HEK293 (cell line): ENCODE measurements around the gene TECR.
A peak's percentile ranks its signal among the peaks of the same experiment; 100 is the strongest.

Source experiments
- CTCF ChIP-seq: fragments of 450-650 bp; formaldehyde crosslinking; IDR thresholded peaks from 2 replicates; pipeline ENCODE4 v1.5.1; 2016; ENCODE audit warnings: missing biosample characterization, missing genetic modification characterization
- MZF1 ChIP-seq: fragments of 450-650 bp; formaldehyde crosslinking; IDR thresholded peaks from 2 replicates; pipeline ENCODE4 v1.5.1; 2017; ENCODE audit warnings: missing biosample characterization, missing genetic modification characterization, borderline replicate concordance
- OSR2 ChIP-seq: fragments of 450-650 bp; formaldehyde crosslinking; IDR thresholded peaks from 2 replicates; pipeline ENCODE4 v1.5.1; 2016; ENCODE audit warnings: missing biosample characterization, missing genetic modification characterization
- REST ChIP-seq: fragments of 450-650 bp; formaldehyde crosslinking; IDR thresholded peaks from 2 replicates; pipeline ENCODE4 v1.5.1; 2016; ENCODE audit warnings: missing biosample characterization, missing genetic modification characterization
- SP7 ChIP-seq: fragments of 450-650 bp; formaldehyde crosslinking; IDR thresholded peaks from 2 replicates; pipeline ENCODE4 v1.5.1; 2016; ENCODE audit warnings: missing biosample characterization, missing genetic modification characterization
- ZNF211 ChIP-seq: fragments of 450-650 bp; formaldehyde crosslinking; IDR thresholded peaks from 2 replicates; pipeline ENCODE4 v1.5.1; 2016; ENCODE audit warnings: low read depth, missing biosample characterization, missing genetic modification characterization
- ZNF311 ChIP-seq: fragments of 450-650 bp; formaldehyde crosslinking; IDR thresholded peaks from 2 replicates; pipeline ENCODE4 v1.5.1; 2017; ENCODE audit warnings: missing biosample characterization, missing genetic modification characterization, borderline replicate concordance
- ZNF558 ChIP-seq: fragments of 450-650 bp; formaldehyde crosslinking; IDR thresholded peaks from 2 replicates; pipeline ENCODE4 v1.5.1; 2016; ENCODE audit warnings: missing biosample characterization, missing genetic modification characterization
- ZNF654 ChIP-seq: fragments of 450-650 bp; formaldehyde crosslinking; IDR thresholded peaks from 2 replicates; pipeline ENCODE4 v1.5.1; 2016; ENCODE audit warnings: low read depth, missing biosample characterization, missing genetic modification characterization
- ZNF707 ChIP-seq: fragments of 450-650 bp; formaldehyde crosslinking; IDR thresholded peaks from 2 replicates; pipeline ENCODE4 v1.5.1; 2016; ENCODE audit warnings: missing biosample characterization, missing genetic modification characterization
- ZNF747 ChIP-seq: fragments of 450-650 bp; formaldehyde crosslinking; IDR thresholded peaks from 2 replicates; pipeline ENCODE4 v1.5.1; 2016; ENCODE audit warnings: missing biosample characterization, missing genetic modification characterization
- ZNF791 ChIP-seq: fragments of 450-650 bp; formaldehyde crosslinking; IDR thresholded peaks from 2 replicates; pipeline ENCODE4 v1.5.1; 2016; ENCODE audit warnings: missing biosample characterization, missing genetic modification characterization
- ZSCAN5A ChIP-seq: fragments of 450-650 bp; formaldehyde crosslinking; IDR thresholded peaks from 2 replicates; pipeline ENCODE4 v1.5.1; 2016; ENCODE audit warnings: missing biosample characterization, missing genetic modification characterization

GRCh38 chr19:14536926-14537692 lies 7.7 kb downstream of the TECR start:
- peak; percentile 23; the same call in 1 of the 2 replicates for TF ChIP-seq SP7 (tag by site-specific recombination)
- TF ChIP-seq OSR2 (tag by site-specific recombination) = no peak
- TF ChIP-seq ZNF311 (tag by site-specific recombination) = no peak
- TF ChIP-seq CTCF = no peak
- no peak for TF ChIP-seq ZNF654 (tag by site-specific recombination)
- TF ChIP-seq REST (tag by site-specific recombination) = no peak
- TF ChIP-seq ZNF707 = no peak
- TF ChIP-seq MZF1 (tag by site-specific recombination) = no peak
- no peak for TF ChIP-seq ZNF211
- TF ChIP-seq ZNF791 = no peak
- no peak for TF ChIP-seq ZSCAN5A (tag by site-specific recombination)
- no peak for TF ChIP-seq ZNF558 (tag by site-specific recombination)
- no peak for TF ChIP-seq ZNF747 (tag by site-specific recombination)
